K562 (cell line): ENCODE data around the gene TSPAN12. TPM values are rescaled to one million over a fixed set of nuclear protein-coding genes. Genes with fewer than 3 reads are reported as not detected.

Source experiments
- ATAC-seq: fragments of 200-7000 bp; cut with Tn5 transposase; 3 replicates; pipeline ENCODE4 v1.9.1; 2020; ENCODE audit warnings: moderate library complexity
- BruUV-seq: library from RNA; stranded (reverse); fragments of 400-500 nt; replicated peaks from 2 replicates; lab custom pipeline; 2021; lab: Mats Ljungman, UMichigan
- CTCF ChIA-PET: fragments of 300-600 bp; formaldehyde crosslinking; extraction: SDS; loops from one replicate; lab custom pipeline; 2021; ENCODE audit warnings: low intra/inter-chr PET ratio; lab: Yijun Ruan, JAX
- POLR2A ChIA-PET: fragments of 300-600, 350-650 bp; sonication (Branson Sonifier 250); formaldehyde crosslinking; extraction: SDS; loops from one replicate; lab custom pipeline; 2021; ENCODE audit warnings: antibody characterized with exemption, inconsistent platforms; lab: Yijun Ruan, JAX
- DNase-seq, 4 experiments: peaks; one replicate each; pipeline versions ENCODE4 v3.0.0 to v3.0.0-alpha.2; 2011 to 2018; ENCODE audit warnings: low spot score in 3 of 4, mixed read lengths in 3 of 4; ENCODE audit errors: extremely low read depth in 1 of 4
- FAIRE-seq: peaks from 2 replicates; lab custom pipeline; 2011; peaks lifted over from hg19 to GRCh38; lab: Jason Lieb, UNC
- H2AFZ ChIP-seq: 2 replicates; pipeline ENCODE4 v1.6.0; 2011; ENCODE audit warnings: low read depth, low read length, control low read depth, inconsistent platforms
- H3K27ac ChIP-seq: fragments of 200-600 bp; 3 replicates; pipeline ENCODE4 v1.8.0; 2011; ENCODE audit warnings: low read depth, mild to moderate bottlenecking, control low read depth, inconsistent platforms, low read length, moderate library complexity, mixed read lengths; ENCODE audit errors: extremely low read depth
- H3K27me3 ChIP-seq, 2 experiments: fragments of 300-600 bp in 1 of 2; 2 replicates in 1 of 2; 3 replicates in 1 of 2; pipeline versions ENCODE4 v1.6.0 to v1.8.0; 2011; ENCODE audit warnings: inconsistent platforms in 2 of 2, low read length in 2 of 2, mild to moderate bottlenecking in 1 of 2, mixed read lengths in 1 of 2, moderate library complexity in 1 of 2; ENCODE audit not compliant: control insufficient read depth in 2 of 2, insufficient read depth in 2 of 2
- H3K36me3 ChIP-seq: fragments of 300-600 bp; 3 replicates; pipeline ENCODE4 v1.8.0; 2011; ENCODE audit warnings: mild to moderate bottlenecking, low read length, inconsistent platforms; ENCODE audit not compliant: control insufficient read depth, insufficient read depth
- H3K4me1 ChIP-seq, 2 experiments: fragments of 200-600 bp in 1 of 2; replicated peaks in 1 of 2; 2 replicates in 1 of 2; 3 replicates in 1 of 2; pipeline versions ENCODE4 v1.5.1 to v1.8.0; 2011; ENCODE audit warnings: inconsistent platforms in 2 of 2, low read length in 2 of 2, mild to moderate bottlenecking in 1 of 2, mixed read lengths in 1 of 2, moderate library complexity in 1 of 2; ENCODE audit not compliant: control insufficient read depth in 2 of 2, insufficient read depth in 2 of 2
- H3K4me2 ChIP-seq: 2 replicates; pipeline ENCODE4 v1.6.1; 2011; ENCODE audit warnings: low read length, control low read depth, inconsistent platforms, mixed read lengths; ENCODE audit not compliant: insufficient read depth
- H3K4me3 ChIP-seq: fragments of 200-600 bp; sonication (generic), shearing (Covaris generic); 2 replicates; pipeline ENCODE4 v1.5.1; 2016; ENCODE audit warnings: control low read depth, inconsistent platforms
- H3K79me2 ChIP-seq: fragments of 200-600 bp; 3 replicates; pipeline ENCODE4 v1.8.0; 2011; ENCODE audit warnings: low read length, inconsistent platforms; ENCODE audit not compliant: control insufficient read depth, insufficient read depth
- H3K9ac ChIP-seq, 2 experiments: 2 replicates each; pipeline versions ENCODE4 v1.6.0 to v1.6.1; 2011; ENCODE audit warnings: low read depth in 2 of 2, low read length in 2 of 2, control low read depth in 1 of 2, inconsistent platforms in 1 of 2, mild to moderate bottlenecking in 1 of 2, mixed read lengths in 1 of 2; ENCODE audit not compliant: insufficient read depth in 1 of 2
- H3K9me1 ChIP-seq: one replicate; pipeline ENCODE4 v1.6.0; 2011; ENCODE audit warnings: inconsistent platforms, mild to moderate bottlenecking, low read length, moderate library complexity; ENCODE audit not compliant: control insufficient read depth, insufficient read depth
- H3K9me3 ChIP-seq: replicated peaks from 2 replicates; pipeline ENCODE4 v1.5.1; 2011; ENCODE audit warnings: low read depth, low read length, inconsistent platforms; ENCODE audit not compliant: control insufficient read depth, insufficient read depth
- H4K20me1 ChIP-seq: replicated peaks from 2 replicates; pipeline ENCODE4 v1.6.1; 2011; ENCODE audit warnings: low read length, inconsistent platforms, mixed read lengths; ENCODE audit not compliant: control insufficient read depth, insufficient read depth
- ADNP ChIP-seq: fragments of 200-800 bp; sonication (Bioruptor generic); IDR thresholded peaks from 2 replicates; pipeline ENCODE4 v1.6.1; 2016; ENCODE audit warnings: missing genetic modification characterization, missing compliant biosample characterization
- CSDE1 ChIP-seq, 2 experiments: fragments of 450-650 bp; IDR thresholded peaks; 2 replicates each; pipeline ENCODE4 v1.6.1; 2016; ENCODE audit warnings: mild to moderate bottlenecking in 1 of 2
- E2F3 ChIP-seq: fragments of 250-450 bp; sonication (Bioruptor Pico); IDR thresholded peaks from 2 replicates; pipeline ENCODE4 v1.4.0; 2020; ENCODE audit warnings: mild to moderate bottlenecking
- ETV6 ChIP-seq, 3 experiments: fragments of 150-350 bp in 1 of 3; sonication (generic) in 1 of 3; formaldehyde crosslinking in 1 of 3; IDR thresholded peaks; 2 replicates each; pipeline versions ENCODE4 v1.6.1 to v1.8.0; 2014 to 2022; ENCODE audit warnings: borderline replicate concordance in 2 of 3, low read depth in 2 of 3, antibody characterized with exemption in 1 of 3, low read length in 1 of 3, mild to moderate bottlenecking in 1 of 3, missing genetic modification reagents in 1 of 3
- NELFE ChIP-seq: IDR thresholded peaks from 2 replicates; pipeline ENCODE4 v1.6.1; 2011; ENCODE audit warnings: mild to moderate bottlenecking; ENCODE audit not compliant: insufficient read depth, insufficient read length
- TAF15 ChIP-seq: fragments of 200-400 bp; formaldehyde crosslinking; IDR thresholded peaks from 2 replicates; pipeline ENCODE4 v1.6.1; 2017; ENCODE audit warnings: mild to moderate bottlenecking, low read depth, low read length, moderate library complexity
- ZBTB17 ChIP-seq: fragments of 450-650 bp; formaldehyde crosslinking; IDR thresholded peaks from 2 replicates; pipeline ENCODE4 v1.4.0; 2020; ENCODE audit warnings: mild to moderate bottlenecking
- ZNF445 ChIP-seq: fragments of 250-450 bp; sonication (Bioruptor Pico); IDR thresholded peaks from 2 replicates; pipeline ENCODE4 v1.4.0; 2020; ENCODE audit warnings: low read depth, mild to moderate bottlenecking, moderate library complexity
- WGBS: fragments of 100-300 bp; shearing (Covaris generic); methylation state at CpG from one replicate; pipeline ENCODE4 v1.1.6; 2016; ENCODE audit warnings: low coverage, mixed read lengths; ENCODE audit not compliant: insufficient coverage; ENCODE audit errors: missing lambda C conversion rate; 5-methylcytosine and 5-hydroxymethylcytosine counted together
- in situ Hi-C: fragments of 300-500 bp; cut with MboI; formaldehyde crosslinking; loops from 4 replicates; pipeline ENCODE4 v1.15.0; 2018; ENCODE audit warnings: inconsistent platforms, mixed read lengths
- intact Hi-C: fragments of 100-400 bp; cut with micrococcal nuclease; formaldehyde crosslinking; loops from 2 replicates; pipeline ENCODE4 v1.14.2; 2022
- polyA plus RNA-seq, 8 experiments: library from polyadenylated mRNA; depleted of rRNA in 4 of 8; stranded (reverse) in 5 of 8; unstranded in 3 of 8; fragments of >200 nt; fragmentation: Nextera tagmentation in 2 of 8; fragmentation: Illumina TruSeq in 1 of 8; extraction: Ambion mirVana in 2 of 8; extraction: Trizol in 1 of 8; gene quantifications; 2 replicates each; pipeline versions ENCODE4 v1.2.1 to v1.2.3, GENCODE V29; 2011 to 2014; ENCODE audit warnings: inconsistent platforms in 1 of 8, missing spikeins in 1 of 8
- total RNA-seq, 7 experiments: library from RNA; depleted of rRNA in 6 of 7; stranded (reverse); fragments of >200 nt in 6 of 7; fragmentation: Illumina TruSeq in 2 of 7; extraction: Trizol in 2 of 7; gene quantifications; 2 replicates each; pipeline versions ENCODE4 v1.2.1 to v1.2.3, GENCODE V29; 2011 to 2021; ENCODE audit warnings: low replicate concordance in 1 of 7

TSPAN12 gene
- total and polyA plus RNA-seq, 9 of the 15 experiments (the other 6 are each of a cell fraction or from before 2014, with no cell fraction given), result 0.13 to 1.7 (median 0.35) TPM; not detected in 1

GRCh38 chr7:120760851-120761250, 97.1 kb downstream of the TSPAN12 start:
- WGBS, result 1% methylated on average over 3 of the region's 3 CpGs
- in situ Hi-C loops, result no loop called here
- no peak for ATAC-seq
- Histone ChIP-seq H3K27me3 (no peaks in the 10 kb centered on the region; a peak in 1 of 5 replicates), H3K4me1 (no peaks in the 10 kb centered on the region), H3K36me3 (no peaks in the 10 kb centered on the region), H3K4me2 (no peak overlapping the region), H4K20me1 (no peaks in the 10 kb centered on the region), H3K9me3 (no peaks in the 10 kb centered on the region), H3K9ac (no peak overlapping the region), H2AFZ (no peak overlapping the region)
- POLR2A ChIA-PET, result no interaction called here
- no TSS peak for BruUV-seq
- FAIRE-seq, result no peak
- no peak for DNase-seq
- no peak for TF ChIP-seq E2F3 (CRISPR knock-in tag)
- TF ChIP-seq NELFE, result no peak
- TF ChIP-seq ZBTB17, result no peak
- no peak for TF ChIP-seq CSDE1 (IDR thresholded peaks at IDR 0.05)
- no peak for TF ChIP-seq TAF15
- TF ChIP-seq ADNP (tag), result no peak
- TF ChIP-seq ETV6 (IDR thresholded peaks at IDR 0.05; ENCODE audit: borderline replicate concordance in 1 of 2, low read depth in 2 of 2, low read length in 1 of 2), result no peak
- no peak for TF ChIP-seq ETV6 (CRISPR knock-in tag; IDR thresholded peaks at IDR 0.05; ENCODE audit: borderline replicate concordance)
- no peak for TF ChIP-seq ZNF445 (CRISPR knock-in tag)
- TF ChIP-seq, all 486 proteins: peak for 0
- no peaks in the 10 kb centered on the region for H3K79me2 ChIP-seq
- no peaks in the 10 kb centered on the region for H3K9me1 ChIP-seq
- no peak overlapping the region for H3K27ac ChIP-seq
- CTCF ChIA-PET, result no interaction called here
- intact Hi-C loops, result no loop called here
- H3K4me3 ChIP-seq, result no peak overlapping the region
